Upper lobe of left lung (tissue), 6 donors: Measurements from ENCODE around the gene BCAS3. TPM values are rescaled to one million over a fixed set of nuclear protein-coding genes. Genes with fewer than 3 reads are reported as not detected.

Experiments used
- ATAC-seq, 2 donors: fragments of 200-7000 bp; cut with Tn5 transposase; one replicate each; pipeline ENCODE4 v1.9.1; 2022; ENCODE audit warnings: mild to moderate bottlenecking in 2 of 2, moderate library complexity in 2 of 2; ENCODE audit not compliant: low FRiP score in 2 of 2
- DNase-seq, 2 donors: peaks; one replicate each; pipeline ENCODE4 v3.0.0-alpha.2; 2019 to 2020
- H3K27ac ChIP-seq, 4 donors: fragments of 200-600 bp; sonication (generic); one replicate each; pipeline ENCODE4 v1.5.1; 2016 to 2019
- H3K27me3 ChIP-seq, 4 donors: fragments of 200-600 bp; sonication (generic); one replicate each; pipeline ENCODE4 v1.5.1; 2017 to 2019
- H3K36me3 ChIP-seq, 4 donors: fragments of 200-600 bp; sonication (generic); one replicate each; pipeline ENCODE4 v1.5.1; 2016 to 2019
- H3K4me1 ChIP-seq, 4 donors: fragments of 200-600 bp; sonication (generic); one replicate each; pipeline ENCODE4 v1.5.1; 2018 to 2019
- H3K4me3 ChIP-seq, 4 donors: fragments of 200-600 bp; sonication (generic); one replicate each; pipeline ENCODE4 v1.5.1; 2017 to 2019; ENCODE audit warnings: mild to moderate bottlenecking in 2 of 4, moderate library complexity in 1 of 4
- H3K9me3 ChIP-seq, 4 donors: fragments of 200-600 bp; sonication (generic); one replicate each; pipeline ENCODE4 v1.5.1; 2018 to 2019
- EP300 ChIP-seq, 4 donors: sonication (generic); formaldehyde crosslinking; IDR thresholded peaks; one replicate each; pipeline ENCODE4 v1.5.1; 2017; ENCODE audit warnings: antibody characterized with exemption in 4 of 4, control low read depth in 2 of 4
- POLR2A ChIP-seq, 4 donors: fragments of 450-650 bp; IDR thresholded peaks; one replicate each; pipeline ENCODE4 v1.5.1; 2016 to 2017; ENCODE audit warnings: antibody characterized with exemption in 4 of 4, mild to moderate bottlenecking in 2 of 4
- POLR2AphosphoS5 ChIP-seq, 2 donors: sonication (generic); formaldehyde crosslinking; IDR thresholded peaks; one replicate each; pipeline ENCODE4 v1.5.1; 2017; ENCODE audit warnings: antibody characterized with exemption in 2 of 2
- WGBS, 2 donors: methylation state at CpG; one replicate each; pipeline ENCODE4 v1.1.5; 2017 to 2018; 5-methylcytosine and 5-hydroxymethylcytosine counted together
- total RNA-seq, 6 donors: library from RNA; depleted of rRNA in 4 of 6; stranded (reverse); fragments of >200 nt in 4 of 6; gene quantifications; one replicate each; pipeline versions ENCODE4 v1.1.0 to v1.2.1, GENCODE V29; 2016 to 2021
- TF ChIP-seq, protein P1 (sequence below), 6 experiments: fragments of 450-650 bp in 4 of 6; fragments of 200-600 bp in 2 of 6; sonication (generic) in 2 of 6; IDR thresholded peaks; one replicate each; pipeline ENCODE4 v1.5.1; 2016 to 2019; ENCODE audit warnings: antibody characterized with exemption in 6 of 6
- donor health status: DM: no; HTN: no; CAD: no; lungs with moderate emphysema.
- donor health status: DM: no; HTN: yes; CAD: no; lungs with severe emphysema.

BCAS3 gene
- total RNA-seq, 6 donors from 2014 or later: 20.1 to 111 (median 37.0) TPM

DNA sequence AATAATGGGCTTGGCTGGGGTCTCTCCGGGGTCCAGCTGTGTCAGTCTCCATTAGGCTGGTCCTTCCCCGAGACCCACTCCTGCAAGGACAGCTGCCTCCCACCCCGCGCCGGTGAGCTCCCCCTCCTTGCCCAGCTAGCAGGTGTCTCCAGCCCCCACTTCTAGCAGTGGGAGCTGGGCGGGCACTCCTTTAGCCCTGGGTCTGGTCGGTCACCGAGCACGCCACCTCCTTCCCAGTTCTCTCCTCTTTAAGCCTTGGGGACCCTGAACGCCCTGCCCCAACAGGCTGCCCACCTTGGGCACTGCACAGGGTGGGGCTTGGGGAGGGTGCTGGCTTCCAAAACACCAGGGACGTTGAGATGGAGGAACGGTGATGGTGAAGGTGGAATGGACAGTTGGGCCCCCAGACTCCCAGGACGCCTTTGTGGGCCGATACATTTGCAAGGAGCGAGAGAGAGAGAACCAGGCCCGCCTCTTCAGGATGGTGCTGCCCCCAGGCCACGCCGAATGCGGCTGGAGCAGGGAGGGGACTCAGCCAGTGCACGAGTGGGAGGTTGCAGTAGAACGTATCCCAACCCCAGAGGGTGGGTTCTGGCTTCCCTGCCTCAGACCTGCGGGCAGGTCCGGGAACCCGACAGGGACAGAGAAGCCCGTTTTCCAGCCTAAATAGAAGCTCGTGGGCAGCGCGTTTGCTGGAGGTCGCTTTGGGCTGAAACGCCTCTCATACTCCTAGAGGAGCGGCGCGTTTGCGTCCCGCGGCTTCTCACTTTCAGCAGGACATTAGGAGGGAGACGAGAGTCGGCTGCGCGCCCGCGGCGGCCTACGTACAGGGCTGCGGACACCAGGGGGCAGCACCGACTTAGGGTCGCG, 732.7 kb downstream of the BCAS3 start:
- peaks cover 0 to 29% (median 9%) of the 10 kb centered on the region in 4 donors for H3K36me3 ChIP-seq
- peak; percentile 71 to 96 for DNase-seq
- TF ChIP-seq, protein P1, sequence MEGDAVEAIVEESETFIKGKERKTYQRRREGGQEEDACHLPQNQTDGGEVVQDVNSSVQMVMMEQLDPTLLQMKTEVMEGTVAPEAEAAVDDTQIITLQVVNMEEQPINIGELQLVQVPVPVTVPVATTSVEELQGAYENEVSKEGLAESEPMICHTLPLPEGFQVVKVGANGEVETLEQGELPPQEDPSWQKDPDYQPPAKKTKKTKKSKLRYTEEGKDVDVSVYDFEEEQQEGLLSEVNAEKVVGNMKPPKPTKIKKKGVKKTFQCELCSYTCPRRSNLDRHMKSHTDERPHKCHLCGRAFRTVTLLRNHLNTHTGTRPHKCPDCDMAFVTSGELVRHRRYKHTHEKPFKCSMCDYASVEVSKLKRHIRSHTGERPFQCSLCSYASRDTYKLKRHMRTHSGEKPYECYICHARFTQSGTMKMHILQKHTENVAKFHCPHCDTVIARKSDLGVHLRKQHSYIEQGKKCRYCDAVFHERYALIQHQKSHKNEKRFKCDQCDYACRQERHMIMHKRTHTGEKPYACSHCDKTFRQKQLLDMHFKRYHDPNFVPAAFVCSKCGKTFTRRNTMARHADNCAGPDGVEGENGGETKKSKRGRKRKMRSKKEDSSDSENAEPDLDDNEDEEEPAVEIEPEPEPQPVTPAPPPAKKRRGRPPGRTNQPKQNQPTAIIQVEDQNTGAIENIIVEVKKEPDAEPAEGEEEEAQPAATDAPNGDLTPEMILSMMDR (IDR thresholded peaks at IDR 0.05): peak; percentile 52 to 79 (median 74)
- peak; percentile 17 to 36 for TF ChIP-seq POLR2AphosphoS5 (IDR thresholded peaks at IDR 0.05)
- no peak for TF ChIP-seq EP300 (IDR thresholded peaks at IDR 0.05)
- peak in 2 of 4 donors; percentile 5 to 39 for TF ChIP-seq POLR2A (IDR thresholded peaks at IDR 0.05)
- WGBS, 2 donors: 19 to 40% methylated on average over 3 to 48 of the region's 48 CpGs
- H3K27me3 ChIP-seq: peaks cover 0 to 30% (median 14%) of the 10 kb centered on the region in 4 donors
- peak overlapping the region; percentile 90 to 97 (median 92) for H3K27ac ChIP-seq
- no peaks in the 10 kb centered on the region for H3K9me3 ChIP-seq
- peak overlapping the region; percentile 38 to 63 (median 57) for H3K4me3 ChIP-seq
- ATAC-seq: peak; percentile 55 to 62
- H3K4me1 ChIP-seq: peaks cover 34 to 90% (median 53%) of the 10 kb centered on the region in 4 donors

GRCh38 chr17:61411011-61411260, 733.3 kb downstream of the BCAS3 start:
- ATAC-seq (no peak), DNase-seq (no peak)
- peak overlapping the region; percentile 90 to 97 (median 92) for H3K27ac ChIP-seq
- peak in 1 of 4 donors; percentile 1 for TF ChIP-seq POLR2A (IDR thresholded peaks at IDR 0.05)
- no peak for TF ChIP-seq EP300 (IDR thresholded peaks at IDR 0.05)
- H3K4me3 ChIP-seq: peak overlapping the region; percentile 38 to 63 (median 57)
- H3K9me3 ChIP-seq: no peaks in the 10 kb centered on the region
- peaks cover 0 to 24% (median 11%) of the 10 kb centered on the region in 4 donors for H3K27me3 ChIP-seq
- H3K4me1 ChIP-seq: peaks cover 38 to 90% (median 58%) of the 10 kb centered on the region in 4 donors
- peaks cover 0 to 24% (median 4%) of the 10 kb centered on the region in 4 donors for H3K36me3 ChIP-seq
- 0% methylated on average over 5 to 12 of the region's 29 CpGs for WGBS, 2 donors

GRCh38 chr17:61411261-61412142, 733.9 kb downstream of the BCAS3 start:
- Histone ChIP-seq H3K4me1 (peaks cover 43 to 90% (median 63%) of the 10 kb centered on the region in 4 donors), H3K4me3 (peak overlapping the region; percentile 38 to 63 (median 57)), H3K36me3 (peaks cover 0 to 18% (median 3%) of the 10 kb centered on the region in 4 donors), H3K9me3 (no peaks in the 10 kb centered on the region), H3K27ac (peak overlapping the region; percentile 90 to 97 (median 92)), H3K27me3 (peaks cover 0 to 24% (median 11%) of the 10 kb centered on the region in 4 donors)
- peak in 1 of 2 donors; percentile 91 for DNase-seq
- ATAC-seq: peak; percentile 56 to 57
- 1 to 2% methylated on average over 9 to 72 of the region's 75 CpGs for WGBS, 2 donors
- TF ChIP-seq POLR2AphosphoS5 (IDR thresholded peaks at IDR 0.05): peak; percentile 37 to 39
- TF ChIP-seq, protein P1 (IDR thresholded peaks at IDR 0.05): peak in 1 of 6 experiments; percentile 8
- peak in 1 of 4 donors; percentile 21 for TF ChIP-seq POLR2A (IDR thresholded peaks at IDR 0.05)
- no peak for TF ChIP-seq EP300 (IDR thresholded peaks at IDR 0.05)

DNA sequence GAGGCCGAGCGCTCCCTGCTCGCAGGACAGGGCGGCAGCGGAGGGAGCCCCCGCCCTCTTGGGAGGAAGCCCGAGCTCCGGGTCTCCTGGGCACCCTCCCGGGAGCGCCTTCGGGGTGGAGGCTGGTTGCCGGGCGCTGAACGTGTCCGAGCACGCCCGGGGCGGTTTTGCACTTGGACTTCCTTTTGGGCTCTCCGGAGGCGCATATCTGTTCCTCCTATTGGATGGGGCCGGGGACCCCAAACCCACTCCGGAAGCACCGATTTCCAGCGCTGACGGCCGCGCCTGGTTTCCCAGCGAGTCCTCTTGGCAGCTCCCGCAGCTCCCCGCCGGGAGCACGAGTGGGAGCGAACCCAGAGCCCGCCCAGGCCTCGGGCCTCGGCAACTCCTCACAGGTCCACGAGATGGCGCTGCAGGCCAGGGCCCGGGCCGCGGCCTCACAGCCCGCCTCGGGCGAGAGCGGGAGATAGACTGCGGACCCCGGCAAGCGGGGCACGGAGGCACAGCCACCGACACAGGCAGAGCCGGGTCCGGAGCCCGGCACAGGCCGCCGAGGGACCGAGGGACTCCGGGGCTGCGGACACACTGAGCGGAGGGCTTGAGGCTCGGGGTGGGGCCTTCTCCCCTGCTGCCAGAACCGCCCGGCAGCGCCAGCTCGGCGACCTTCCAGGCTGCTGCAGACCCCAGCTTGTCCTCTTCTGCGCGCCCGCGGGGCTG, 734.6 kb downstream of the BCAS3 start:
- ATAC-seq: peak; percentile 83 to 92
- H3K36me3 ChIP-seq: peaks cover 0 to 12% (median 3%) of the 10 kb centered on the region in 4 donors
- 0 to 8% methylated on average over 13 to 19 of the region's 69 CpGs for WGBS, 2 donors
- H3K27ac ChIP-seq: peak overlapping the region; percentile 90 to 97 (median 92)
- peak overlapping the region; percentile 38 to 63 (median 57) for H3K4me3 ChIP-seq
- H3K9me3 ChIP-seq: no peaks in the 10 kb centered on the region
- H3K27me3 ChIP-seq: peaks cover 0 to 24% (median 11%) of the 10 kb centered on the region in 4 donors
- H3K4me1 ChIP-seq: peaks cover 51 to 97% (median 67%) of the 10 kb centered on the region in 4 donors
- TF ChIP-seq POLR2AphosphoS5 (IDR thresholded peaks at IDR 0.05) (peak; percentile 56 to 65), EP300 (IDR thresholded peaks at IDR 0.05) (peak in 1 of 4 donors; percentile 36), POLR2A (IDR thresholded peaks at IDR 0.05) (peak in 1 of 4 donors; percentile 47)
- TF ChIP-seq, protein P1 (IDR thresholded peaks at IDR 0.05): peak; percentile 99 to 100 (median 99)
- DNase-seq: peak; percentile 84 to 96
